Prostate gland (tissue), 2 donors: Measurements from ENCODE around the gene OR4K2. TPM values are rescaled to one million over a fixed set of nuclear protein-coding genes. Genes with fewer than 3 reads are reported as not detected.
"Not testable (repeated sequence)": the region's sequence is repeated elsewhere in the genome, so short reads cannot be mapped to it uniquely, and the experiment has no call there.

Source experiments
- DNase-seq: peaks from one replicate; pipeline ENCODE4 v3.0.0-alpha.2; 2019; ENCODE audit warnings: low spot score
- H3K27ac ChIP-seq, 2 donors: fragments of 200-600 bp; sonication (generic); 2 replicates each; pipeline ENCODE4 v1.5.1; 2017 to 2019
- H3K27me3 ChIP-seq: fragments of 200-600 bp; sonication (generic); replicated peaks from 2 replicates; pipeline ENCODE4 v1.5.1; 2019; ENCODE audit not compliant: insufficient read depth
- H3K36me3 ChIP-seq, 2 donors: fragments of 200-600 bp; sonication (generic); 1 replicate in 1 of 2; 2 replicates in 1 of 2; pipeline versions ENCODE4 v1.5.1 to v1.8.1; 2017 to 2019
- H3K4me1 ChIP-seq: fragments of 200-600 bp; sonication (generic); replicated peaks from 2 replicates; pipeline ENCODE4 v1.5.1; 2019
- H3K4me3 ChIP-seq, 2 donors: fragments of 200-600 bp; sonication (generic); 2 replicates each; pipeline ENCODE4 v1.5.1; 2017 to 2019
- H3K9me3 ChIP-seq: fragments of 200-600 bp; sonication (generic); 2 replicates; pipeline ENCODE4 v1.5.1; 2017
- CTCF ChIP-seq, 4 experiments: fragments of 200-600 bp in 2 of 4; fragments of 450-650 bp in 2 of 4; sonication (generic) in 2 of 4; IDR thresholded peaks; 1 replicate in 3 of 4; 2 replicates in 1 of 4; pipeline ENCODE4 v1.5.1; 2016 to 2019; ENCODE audit warnings: antibody characterized with exemption in 4 of 4, mild to moderate bottlenecking in 2 of 4, moderate library complexity in 2 of 4
- POLR2A ChIP-seq: fragments of 450-650 bp; IDR thresholded peaks from one replicate; pipeline ENCODE4 v1.6.1; 2016; ENCODE audit warnings: antibody characterized with exemption, mild to moderate bottlenecking
- POLR2AphosphoS5 ChIP-seq: sonication (generic); formaldehyde crosslinking; IDR thresholded peaks from one replicate; pipeline ENCODE4 v1.6.1; 2017; ENCODE audit warnings: antibody characterized with exemption
- WGBS: methylation state at CpG from one replicate; pipeline ENCODE4 v1.1.5; 2018; 5-methylcytosine and 5-hydroxymethylcytosine counted together
- intact Hi-C: fragments of 100-400 bp; cut with DNase I; formaldehyde crosslinking; loops from one replicate; pipeline ENCODE4 v1.14.2; 2022
- total RNA-seq, 2 donors: library from RNA; depleted of rRNA; stranded (reverse); fragments of >200 nt; gene quantifications; one replicate each; pipeline ENCODE4 v1.1.0, GENCODE V29; 2016

The OR4K2 gene
- not detected for total RNA-seq

- Histone ChIP-seq H3K36me3 (no peaks in the 10 kb centered on the region), H3K27me3 (no peaks in the 10 kb centered on the region), H3K27ac (no peak within 1 kb of the TSS), H3K9me3 (no peaks in the 10 kb centered on the region), H3K4me1 (no peaks in the 10 kb centered on the region), H3K4me3 (no peak within 1 kb of the TSS)
- intact Hi-C loops = no loop called here
- TF ChIP-seq POLR2AphosphoS5 (no peak), POLR2A (no peak), CTCF (IDR thresholded peaks at IDR 0.05) (no peak)
- WGBS = 69% methylated on average over 2 of the region's 2 CpGs
- no peak for DNase-seq
Measured at GRCh38 chr14:19874842-19875241, at the start of gene OR4K2. TSS of gene OR4K2 (plus strand) at chr14:19875142. CDS start at chr14:19876268, 1,126 bp downstream.

- H3K9me3 ChIP-seq, H3K36me3 ChIP-seq, DNase-seq, H3K27me3 ChIP-seq, intact Hi-C loops, H3K4me3 ChIP-seq, H3K4me1 ChIP-seq, H3K27ac ChIP-seq: not testable (repeated sequence)
- WGBS = 67% methylated on average over 12 of the region's 12 CpGs
Measured at GRCh38 chr14:19827626-19828244, 47.2 kb upstream of the OR4K2 start.

GRCh38 chr14:19828314-19828713, 46.6 kb upstream of the OR4K2 start:
- DNase-seq = no peak
- intact Hi-C loops = no loop called here
- no peak for TF ChIP-seq POLR2A
- TF ChIP-seq POLR2AphosphoS5 = no peak
- no peak for TF ChIP-seq CTCF (IDR thresholded peaks at IDR 0.05)
- no peaks in the 10 kb centered on the region for H3K9me3 ChIP-seq
- H3K27ac ChIP-seq = no peak overlapping the region
- H3K4me1 ChIP-seq = no peaks in the 10 kb centered on the region
- no peaks in the 10 kb centered on the region for H3K27me3 ChIP-seq
- no peaks in the 10 kb centered on the region for H3K36me3 ChIP-seq
- H3K4me3 ChIP-seq = no peak overlapping the region
- 88% methylated on average over 2 of the region's 2 CpGs for WGBS

- DNase-seq, H3K9me3 ChIP-seq: not testable (repeated sequence)
- WGBS = 88% methylated on average over 8 of the region's 8 CpGs
Measured at GRCh38 chr14:19834203-19834848, 40.6 kb upstream of the OR4K2 start.

GRCh38 chr14:19838433-19838832, 36.5 kb upstream of the OR4K2 start:
- no peaks in the 10 kb centered on the region for H3K9me3 ChIP-seq
- no peak overlapping the region for H3K27ac ChIP-seq
- no peaks in the 10 kb centered on the region for H3K27me3 ChIP-seq
- intact Hi-C loops = no loop called here
- no peaks in the 10 kb centered on the region for H3K4me1 ChIP-seq
- H3K4me3 ChIP-seq = no peak overlapping the region
- H3K36me3 ChIP-seq = no peaks in the 10 kb centered on the region
- DNase-seq = no peak
- no peak for TF ChIP-seq POLR2AphosphoS5
- no peak for TF ChIP-seq CTCF (IDR thresholded peaks at IDR 0.05)
- TF ChIP-seq POLR2A = no peak

More at GRCh38 chr14:19834203-19834848, 40.6 kb upstream of the OR4K2 start:
- intact Hi-C loops, H3K36me3 ChIP-seq, H3K27me3 ChIP-seq, H3K4me3 ChIP-seq, H3K27ac ChIP-seq, H3K4me1 ChIP-seq: not testable (repeated sequence)

- Histone ChIP-seq H3K27me3 (no peaks in the 10 kb centered on the region), H3K4me3 (no peak overlapping the region), H3K4me1 (no peaks in the 10 kb centered on the region), H3K9me3 (no peaks in the 10 kb centered on the region), H3K27ac (no peak overlapping the region), H3K36me3 (no peaks in the 10 kb centered on the region)
- TF ChIP-seq POLR2AphosphoS5 = no peak
- no peak for TF ChIP-seq POLR2A
- TF ChIP-seq CTCF (IDR thresholded peaks at IDR 0.05) = no peak
- intact Hi-C loops = no loop called here
- no peak for DNase-seq
Measured at GRCh38 chr14:19851365-19851764, 23.6 kb upstream of the OR4K2 start.

GRCh38 chr14:19866061-19866669, 8.8 kb upstream of the OR4K2 start:
- H3K9me3 ChIP-seq, H3K27me3 ChIP-seq, H3K27ac ChIP-seq, H3K4me1 ChIP-seq, H3K36me3 ChIP-seq, DNase-seq, H3K4me3 ChIP-seq, intact Hi-C loops: not testable (repeated sequence)
- WGBS = 91% methylated on average over 39 of the region's 39 CpGs
